HG03378 (cell line): ENCODE measurements around the gene GZMM.

Experiments used
- ATAC-seq: cut with Tn5 transposase; IDR thresholded peaks from one replicate; pipeline ENCODE4 v1.9.1; 2021; ENCODE audit warnings: mild to moderate bottlenecking, moderate library complexity; ENCODE audit not compliant: unreplicated experiment

GZMM gene

GRCh38 chr19:594265-594870, 50.5 kb downstream of the GZMM start:
- no peak for ATAC-seq

GRCh38 chr19:595326-596262, 51.7 kb downstream of the GZMM start:
- ATAC-seq, result no peak

- ATAC-seq, result no peak
These were observed 52.4 kb downstream of the GZMM start for GRCh38 chr19:596263-596655.

GRCh38 chr19:597406-598315, 53.8 kb downstream of the GZMM start:
- no peak for ATAC-seq
